HepG2 (cell line): Measurements from ENCODE around the gene SMCHD1.

Experiments used
- ATF5 ChIP-seq: sonication (generic); formaldehyde crosslinking; IDR thresholded peaks from 2 replicates; pipeline ENCODE4 v1.4.0; 2020; ENCODE audit warnings: mild to moderate bottlenecking, low read depth, missing genetic modification reagents
- FOXK2 ChIP-seq: fragments of 450-650 bp; IDR thresholded peaks from 2 replicates; pipeline ENCODE4 v1.6.1; 2016
- KDM1A ChIP-seq: IDR thresholded peaks from 2 replicates; pipeline ENCODE4 v1.6.1; 2016; ENCODE audit warnings: missing compliant biosample characterization
- KLF16 ChIP-seq, 2 experiments: sonication (generic) in 1 of 2; formaldehyde crosslinking in 1 of 2; IDR thresholded peaks; 2 replicates each; pipeline versions ENCODE4 v1.6.1 to v1.8.0; 2016 to 2023; ENCODE audit warnings: missing genetic modification reagents in 2 of 2, missing compliant biosample characterization in 1 of 2
- MXI1 ChIP-seq: IDR thresholded peaks from 3 replicates; pipeline ENCODE4 v1.6.1; 2012; ENCODE audit warnings: low read depth, low read length, inconsistent platforms, borderline replicate concordance
- RAD21 ChIP-seq: fragments of 450-650 bp; formaldehyde crosslinking; IDR thresholded peaks from 2 replicates; pipeline ENCODE4 v1.5.0; 2020; ENCODE audit warnings: mild to moderate bottlenecking
- STAT5B ChIP-seq: sonication (generic); formaldehyde crosslinking; IDR thresholded peaks from 2 replicates; pipeline ENCODE4 v1.4.0; 2020; ENCODE audit warnings: missing genetic modification reagents
- ZFX ChIP-seq: sonication (generic); formaldehyde crosslinking; IDR thresholded peaks from 2 replicates; pipeline ENCODE4 v1.4.0; 2020; ENCODE audit warnings: mild to moderate bottlenecking, low read depth, missing genetic modification reagents, moderate library complexity
- ZNF709 ChIP-seq: sonication (generic); formaldehyde crosslinking; IDR thresholded peaks from 2 replicates; pipeline ENCODE4 v1.5.0; 2020; ENCODE audit warnings: mild to moderate bottlenecking, missing genetic modification reagents
- TF ChIP-seq, protein P1 (sequence below): sonication (generic); formaldehyde crosslinking; IDR thresholded peaks from 2 replicates; pipeline ENCODE4 v1.5.0; 2020; ENCODE audit warnings: mild to moderate bottlenecking, missing genetic modification reagents, moderate library complexity

GRCh38 chr18:2847317-2848246, 192.1 kb downstream of the SMCHD1 start:
- TF ChIP-seq STAT5B (CRISPR knock-in tag) (no peak), FOXK2 (no peak), ZNF709 (CRISPR knock-in tag) (no peak), RAD21 (CRISPR knock-in tag) (no peak), MXI1 (no peak), ATF5 (CRISPR knock-in tag) (no peak), KLF16 (CRISPR knock-in tag; IDR thresholded peaks at IDR 0.05) (no peak), ZFX (no peak), KDM1A (no peak)
- TF ChIP-seq, protein P1, sequence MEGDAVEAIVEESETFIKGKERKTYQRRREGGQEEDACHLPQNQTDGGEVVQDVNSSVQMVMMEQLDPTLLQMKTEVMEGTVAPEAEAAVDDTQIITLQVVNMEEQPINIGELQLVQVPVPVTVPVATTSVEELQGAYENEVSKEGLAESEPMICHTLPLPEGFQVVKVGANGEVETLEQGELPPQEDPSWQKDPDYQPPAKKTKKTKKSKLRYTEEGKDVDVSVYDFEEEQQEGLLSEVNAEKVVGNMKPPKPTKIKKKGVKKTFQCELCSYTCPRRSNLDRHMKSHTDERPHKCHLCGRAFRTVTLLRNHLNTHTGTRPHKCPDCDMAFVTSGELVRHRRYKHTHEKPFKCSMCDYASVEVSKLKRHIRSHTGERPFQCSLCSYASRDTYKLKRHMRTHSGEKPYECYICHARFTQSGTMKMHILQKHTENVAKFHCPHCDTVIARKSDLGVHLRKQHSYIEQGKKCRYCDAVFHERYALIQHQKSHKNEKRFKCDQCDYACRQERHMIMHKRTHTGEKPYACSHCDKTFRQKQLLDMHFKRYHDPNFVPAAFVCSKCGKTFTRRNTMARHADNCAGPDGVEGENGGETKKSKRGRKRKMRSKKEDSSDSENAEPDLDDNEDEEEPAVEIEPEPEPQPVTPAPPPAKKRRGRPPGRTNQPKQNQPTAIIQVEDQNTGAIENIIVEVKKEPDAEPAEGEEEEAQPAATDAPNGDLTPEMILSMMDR (CRISPR knock-in tag): no peak
